Activated CD4-positive, alpha-beta T cell treated with anti-CD3 and anti-CD28 coated beads for 24 hours (primary cell): ENCODE results near the gene SLC24A3.
"Not testable (repeated sequence)": the region's sequence is repeated elsewhere in the genome, so short reads cannot be mapped to it uniquely, and the experiment has no call there.

Experiments used
- DNase-seq, 2 donors: peaks; one replicate each; pipeline ENCODE4 v3.0.0-alpha.2; 2020; ENCODE audit warnings: low read depth in 2 of 2

SLC24A3 gene

DNA sequence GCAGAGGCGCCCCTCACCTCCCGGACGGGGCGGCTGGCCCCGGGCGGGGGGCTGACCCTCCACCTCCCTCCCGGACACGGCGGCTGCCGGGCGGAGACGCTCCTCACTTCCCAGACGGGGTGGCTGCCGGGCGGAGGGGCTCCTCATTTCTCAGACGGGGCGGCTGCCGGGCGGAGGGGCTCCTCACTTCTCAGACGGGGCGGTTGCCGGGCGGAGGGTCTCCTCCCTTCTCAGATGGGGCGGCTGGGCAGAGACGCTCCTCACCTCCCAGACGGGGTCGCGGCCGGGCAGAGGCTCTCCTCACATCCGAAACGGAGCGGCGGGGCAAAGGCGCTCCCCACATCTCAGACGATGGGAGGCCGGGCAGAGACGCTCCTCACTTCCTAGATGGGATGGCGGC lies 466.1 kb downstream of the SLC24A3 start:
- not testable (repeated sequence) for DNase-seq

DNA sequence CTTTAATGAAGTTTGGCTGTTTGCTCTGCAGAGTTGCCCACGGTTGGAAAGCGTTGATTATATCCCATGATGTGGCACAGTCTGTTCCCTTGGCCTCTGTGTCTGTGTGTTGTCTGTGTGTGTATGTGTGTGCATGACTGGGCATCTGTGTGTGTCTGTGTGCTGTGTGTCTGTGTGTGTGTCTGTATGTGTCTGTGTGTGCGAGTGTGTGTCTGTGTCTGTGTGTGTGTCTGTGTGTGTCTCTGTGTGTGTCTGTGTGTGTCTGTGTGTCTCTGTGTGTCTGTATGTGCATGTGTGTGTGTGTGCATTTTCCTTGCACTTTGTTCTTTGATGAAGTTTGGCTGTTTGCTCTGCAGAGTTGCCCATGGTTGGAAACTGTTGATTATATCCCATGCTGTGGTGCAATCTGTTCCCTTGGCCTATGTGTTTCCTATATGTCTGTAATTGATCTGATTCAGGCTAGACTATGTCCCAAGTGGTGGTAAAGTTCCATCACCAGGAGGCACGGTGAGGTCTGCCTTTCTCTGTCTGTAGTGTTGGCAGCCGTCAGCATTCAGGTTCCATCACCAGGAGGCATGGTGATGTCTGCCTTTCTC lies 467.6 kb downstream of the SLC24A3 start:
- no peak for DNase-seq

DNA sequence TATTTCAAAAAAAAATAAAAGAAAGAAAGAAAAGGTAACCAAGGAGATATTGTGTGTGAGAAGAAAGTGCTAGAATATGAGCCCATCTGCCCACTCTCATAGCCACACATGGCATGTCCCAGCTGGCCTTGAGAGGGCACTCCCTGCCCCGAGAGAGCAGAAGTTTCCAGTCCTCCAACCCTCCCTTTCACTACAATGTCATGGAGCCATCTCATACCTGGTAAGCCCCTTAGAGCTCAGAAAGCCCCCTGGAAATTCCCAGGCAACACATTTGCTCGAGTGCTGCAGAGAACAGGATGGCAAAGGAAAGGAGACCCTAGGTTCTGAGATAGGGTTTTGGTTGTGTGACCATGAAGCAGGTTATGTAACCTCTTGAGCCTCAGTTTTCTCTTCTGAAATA lies 469.8 kb downstream of the SLC24A3 start:
- no peak for DNase-seq

DNA sequence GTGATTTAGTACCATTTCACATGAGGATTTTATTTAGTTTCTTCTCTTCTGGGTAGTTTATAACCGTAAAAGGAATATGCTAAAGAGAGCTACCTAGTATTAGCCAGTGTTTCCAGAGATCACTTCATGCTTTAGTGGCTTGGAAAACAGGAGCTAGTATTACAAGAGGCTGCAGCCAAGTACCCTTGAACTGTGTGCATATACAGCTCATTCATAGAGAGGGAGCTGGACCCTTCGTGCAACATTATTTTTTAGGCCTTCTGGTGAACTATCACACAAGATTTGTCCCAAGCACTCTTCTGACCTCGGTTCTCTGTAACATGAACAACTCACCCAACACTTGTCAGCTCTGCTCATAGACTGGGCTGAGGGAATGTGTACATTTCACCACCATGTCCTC lies 470.7 kb downstream of the SLC24A3 start:
- DNase-seq = no peak

DNA sequence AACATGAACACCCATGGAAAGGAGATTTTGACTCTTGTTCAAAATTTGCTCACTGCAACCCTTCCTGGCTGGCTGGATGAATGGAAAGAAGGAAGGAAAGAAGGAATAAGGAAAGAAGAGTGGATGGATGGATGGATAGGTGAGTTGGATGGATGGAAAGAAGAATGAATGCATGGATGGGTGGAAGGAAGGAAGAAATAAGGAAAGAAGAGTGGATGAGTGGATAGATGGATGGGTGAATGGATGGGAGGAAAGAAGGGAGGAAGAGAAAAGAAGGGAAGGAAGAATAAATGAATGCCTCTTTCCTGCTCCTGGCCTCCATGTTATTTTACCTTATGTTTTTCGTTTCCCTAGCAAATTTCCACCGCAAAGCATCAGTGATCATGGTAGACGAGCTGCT lies 471.4 kb downstream of the SLC24A3 start:
- no peak for DNase-seq

DNA sequence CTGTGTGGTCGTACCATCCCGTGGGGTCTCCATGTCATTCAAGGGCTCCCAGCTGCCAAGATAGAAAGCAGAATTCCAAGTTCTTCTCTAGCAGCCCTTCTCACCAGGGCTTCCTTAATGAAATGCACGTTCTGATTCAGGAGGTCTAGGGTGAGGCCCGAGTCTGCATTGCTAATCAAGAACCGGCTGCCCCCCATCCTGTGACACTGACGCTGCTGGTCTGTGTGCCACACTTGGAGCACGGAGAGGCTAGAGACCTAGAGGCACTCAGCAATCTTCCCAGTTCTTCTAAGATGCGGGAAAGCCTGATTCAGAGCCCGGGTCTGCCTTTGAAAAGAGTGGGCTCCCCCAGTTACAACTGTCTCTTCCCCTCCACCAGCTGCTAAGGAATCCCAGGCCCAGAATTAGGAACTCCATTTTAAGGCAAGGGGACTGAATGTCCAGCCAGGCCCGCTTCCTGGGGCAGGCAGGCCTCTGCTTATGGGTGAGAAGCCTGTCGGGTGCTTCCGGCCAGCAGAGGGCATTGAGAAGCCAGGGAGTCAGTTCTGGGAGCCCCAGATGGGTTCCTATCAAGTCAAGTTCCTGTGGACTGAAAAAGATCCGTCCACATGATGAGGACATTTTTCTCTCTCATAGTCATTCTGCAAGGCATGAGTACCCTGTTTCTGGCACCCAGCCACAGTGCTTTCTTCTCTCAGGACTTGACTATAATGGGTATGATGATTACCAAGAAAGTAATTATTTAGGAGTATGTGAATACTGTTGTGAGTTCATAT lies 475.8 kb downstream of the SLC24A3 start:
- no peak for DNase-seq

DNA sequence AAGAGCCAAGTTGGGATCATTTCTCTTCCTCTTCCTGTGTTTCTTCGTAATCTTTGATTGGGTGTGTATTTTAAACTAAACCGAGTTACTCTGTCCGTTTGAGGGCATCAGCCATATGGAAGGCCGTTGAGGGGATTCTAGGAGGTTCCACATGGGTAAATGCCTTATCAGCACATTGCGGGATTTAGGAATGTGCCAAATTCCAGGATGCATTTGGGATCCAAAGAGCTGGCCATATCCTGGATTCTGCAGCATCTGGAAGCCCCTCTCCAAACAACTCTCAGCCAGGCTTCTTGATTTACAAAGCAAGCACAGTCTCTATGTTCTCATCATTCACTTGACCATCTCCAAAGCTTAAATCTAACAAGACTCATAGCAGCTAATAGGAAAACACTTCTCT lies 478.0 kb downstream of the SLC24A3 start:
- no peak for DNase-seq

DNA sequence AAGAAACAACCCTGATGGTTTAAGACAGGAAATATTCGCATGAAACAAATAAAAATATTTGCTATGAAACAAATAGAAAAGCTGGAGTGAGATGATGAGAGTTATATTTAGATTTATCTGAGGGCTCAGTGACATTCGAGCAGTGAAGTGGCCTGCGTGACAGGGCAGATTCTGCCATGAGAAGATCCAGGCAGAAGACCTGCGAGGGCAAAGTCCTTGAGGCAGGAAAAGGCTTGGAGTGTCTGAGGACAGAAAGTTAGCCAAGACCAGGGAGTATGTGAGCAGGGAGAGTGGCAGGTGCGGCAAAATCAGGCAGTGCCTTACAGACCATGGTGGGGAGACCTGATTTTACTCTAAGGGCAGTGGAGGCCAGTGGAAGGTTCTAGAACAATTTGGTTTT lies 478.7 kb downstream of the SLC24A3 start:
- DNase-seq = no peak

DNA sequence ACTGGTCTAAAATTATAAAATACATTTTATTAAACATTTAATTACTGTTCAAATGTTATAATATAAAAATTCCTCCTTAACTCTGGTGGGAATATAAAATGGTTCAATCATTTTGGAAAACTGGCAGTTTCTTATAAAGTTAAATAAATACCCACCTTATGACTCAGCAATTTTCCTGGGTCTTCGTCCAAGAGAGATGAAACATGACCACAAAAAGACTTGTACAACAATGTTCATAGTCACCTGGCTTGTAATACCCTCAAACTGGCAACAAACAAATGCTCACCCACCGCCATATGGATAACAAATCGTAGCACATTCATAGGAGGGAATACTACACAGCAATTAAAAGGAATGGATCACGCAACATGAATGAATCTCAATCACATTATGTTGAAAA lies 479.7 kb downstream of the SLC24A3 start:
- DNase-seq = no peak

DNA sequence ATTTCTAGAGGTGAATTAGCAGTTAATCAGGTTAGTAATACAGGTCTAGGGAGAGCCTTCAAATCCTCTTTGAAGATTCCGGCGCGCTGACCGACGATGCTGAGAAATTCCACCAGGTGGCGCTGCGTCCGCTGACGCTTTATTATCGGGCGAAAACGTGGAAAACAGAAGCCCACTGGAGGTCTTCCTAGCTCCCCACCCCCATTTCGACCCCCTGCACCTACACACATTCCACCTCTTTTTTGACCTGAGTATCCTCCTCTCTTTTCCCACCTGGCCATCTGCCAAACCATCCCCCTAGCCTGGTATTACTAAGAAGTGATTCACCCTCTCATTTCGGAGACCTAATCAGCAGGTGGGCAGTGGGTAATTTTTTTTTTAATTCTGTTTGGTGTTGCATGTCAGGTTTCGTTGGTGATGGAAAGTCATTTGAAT lies 480.3 kb downstream of the SLC24A3 start:
- DNase-seq = peak; percentile 21 to 38

DNA sequence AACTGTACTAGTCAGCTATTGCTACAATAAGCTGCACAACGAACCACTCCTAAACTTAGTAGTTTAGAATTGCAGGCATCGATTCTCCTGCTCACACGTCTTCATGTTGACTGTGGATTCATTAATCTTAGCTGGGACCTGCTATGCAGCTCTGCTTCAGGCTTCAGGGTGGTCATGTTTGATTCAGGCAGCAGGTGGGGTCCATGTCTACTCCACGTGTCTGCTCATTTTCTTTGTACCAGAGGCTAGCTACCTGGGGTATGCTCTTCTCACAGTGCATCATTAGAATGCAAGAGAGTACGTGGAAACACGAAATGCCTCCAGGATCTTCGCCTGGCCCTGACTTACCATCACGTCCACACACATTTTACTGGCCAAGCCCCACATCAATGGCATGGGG lies 481.1 kb downstream of the SLC24A3 start:
- no peak for DNase-seq

DNA sequence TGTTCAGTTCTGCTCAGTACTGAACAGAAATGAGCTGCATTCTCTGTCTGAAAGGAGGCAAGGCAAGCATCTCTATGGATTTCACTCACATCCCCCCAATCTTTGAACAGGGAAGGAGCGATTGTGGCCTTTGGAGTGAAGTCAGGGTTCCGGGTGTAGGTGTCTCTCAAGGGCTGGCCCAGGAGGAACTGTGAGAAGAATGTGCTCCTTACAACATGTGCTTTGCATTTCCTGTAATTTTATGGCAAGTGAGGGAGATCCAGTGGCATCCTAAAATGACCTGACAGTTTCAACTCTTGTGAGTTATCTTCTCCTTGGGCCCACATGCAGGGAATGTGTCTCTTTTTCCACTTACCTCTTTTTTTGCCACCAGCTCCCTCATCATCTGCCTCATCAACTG lies 482.6 kb downstream of the SLC24A3 start:
- no peak for DNase-seq

DNA sequence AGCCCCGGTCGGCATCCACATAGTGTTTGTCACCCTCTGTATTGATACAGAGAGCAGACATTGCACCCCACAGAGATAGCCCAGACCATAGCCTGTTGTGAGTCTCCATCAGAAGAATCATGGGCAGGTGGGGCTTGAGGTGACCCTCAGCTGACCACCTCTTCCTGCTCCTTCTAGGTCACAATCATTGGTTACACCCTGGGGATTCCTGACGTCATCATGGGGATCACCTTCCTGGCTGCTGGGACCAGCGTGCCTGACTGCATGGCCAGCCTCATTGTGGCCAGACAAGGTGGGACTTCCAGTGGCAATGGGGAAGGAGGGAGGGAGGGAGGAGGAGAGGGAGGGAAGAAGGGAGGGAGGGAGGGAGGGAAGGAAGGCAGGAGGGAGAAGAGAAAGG lies 484.2 kb downstream of the SLC24A3 start:
- no peak for DNase-seq

DNA sequence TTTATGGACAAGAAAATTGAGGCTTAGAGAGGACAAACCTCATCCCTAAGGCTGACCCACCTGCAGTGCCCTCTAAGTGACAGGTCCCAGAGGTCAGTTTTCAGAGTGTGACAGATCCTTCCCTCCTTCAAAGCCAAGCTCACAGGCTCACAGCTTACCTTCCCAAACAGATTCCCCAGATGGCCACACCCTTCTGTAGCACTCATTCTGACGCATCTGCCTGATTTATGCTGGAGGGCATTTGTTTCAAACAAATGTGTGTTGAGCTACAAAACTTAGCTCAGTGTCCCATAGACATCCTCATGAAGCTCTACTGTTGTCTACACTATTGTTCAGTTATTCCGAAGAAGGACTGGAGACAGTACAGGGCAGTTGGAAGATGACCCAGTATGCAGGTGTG lies 485.0 kb downstream of the SLC24A3 start:
- no peak for DNase-seq

DNA sequence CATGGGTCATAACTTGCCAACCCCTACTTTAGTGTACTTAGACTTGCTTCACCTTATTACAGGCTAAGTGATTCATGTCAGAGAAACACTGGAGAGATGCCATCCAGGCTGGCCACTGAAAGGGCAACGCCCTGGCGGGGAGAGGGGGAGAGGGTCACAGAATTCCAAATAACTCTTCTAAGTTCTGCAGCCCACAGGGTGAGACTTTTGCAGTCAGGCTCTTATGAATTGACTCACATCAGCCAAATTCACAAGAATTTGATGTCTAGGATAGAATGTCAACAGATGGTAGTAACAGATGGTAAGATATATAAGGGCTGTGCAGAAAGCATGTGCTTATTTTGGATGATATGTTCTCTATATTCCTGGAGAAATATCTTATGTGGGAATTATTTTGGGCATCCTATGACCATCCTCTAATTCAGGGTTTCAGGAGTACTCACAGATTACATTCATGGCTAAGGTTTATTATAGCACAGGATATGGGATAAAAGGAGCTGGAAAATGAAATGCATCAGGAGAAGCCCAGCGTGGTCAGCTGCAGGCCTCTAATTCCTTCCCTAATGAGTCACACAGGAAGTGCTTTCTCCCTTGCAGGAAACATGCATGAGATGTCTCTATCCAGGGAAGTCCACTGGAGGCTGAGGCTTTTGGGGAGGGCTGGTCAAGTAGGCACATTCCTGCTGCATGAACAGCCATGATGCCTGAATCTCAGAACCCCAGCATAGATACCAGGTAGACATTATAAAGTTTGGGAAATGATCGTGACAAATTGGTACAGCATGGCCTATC lies 486.9 kb downstream of the SLC24A3 start:
- no peak for DNase-seq

DNA sequence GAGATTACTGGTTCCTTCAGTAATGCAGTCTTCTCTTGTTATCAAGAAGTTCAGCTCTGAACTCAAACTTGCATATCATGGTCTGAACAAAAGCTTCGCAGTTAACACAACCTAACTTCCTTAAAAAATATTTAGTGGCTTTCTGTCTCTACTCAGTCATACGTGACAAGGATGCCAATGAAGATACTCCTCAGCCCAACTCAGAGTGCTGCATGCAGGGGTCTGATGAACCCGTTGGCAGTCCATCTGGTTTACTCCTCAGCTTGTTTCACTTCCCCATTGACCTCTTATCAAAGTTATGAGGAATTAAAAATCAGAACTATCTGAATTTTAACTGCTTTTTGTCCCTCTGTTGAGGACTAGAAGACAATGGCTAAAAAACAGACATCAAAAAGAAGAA lies 489.0 kb downstream of the SLC24A3 start:
- DNase-seq = no peak

DNA sequence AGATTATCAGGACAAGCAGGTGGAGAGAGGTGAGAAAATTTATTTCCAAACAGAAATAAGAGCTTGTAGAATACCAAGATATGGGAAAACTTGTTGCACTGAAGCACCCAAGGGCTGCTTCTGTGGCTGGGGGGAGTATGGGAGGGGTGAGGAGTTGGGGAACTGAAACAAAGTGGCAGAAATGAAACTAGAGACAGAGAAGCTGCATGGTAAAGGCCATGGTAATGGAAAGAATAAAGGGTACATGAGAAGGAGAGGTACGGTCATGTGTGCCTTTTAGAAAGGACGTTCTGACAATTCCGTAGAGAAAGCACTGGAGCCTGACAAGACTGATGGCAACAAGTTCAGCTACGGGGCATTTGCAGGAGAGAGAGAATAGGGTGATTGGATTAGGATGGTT lies 494.0 kb downstream of the SLC24A3 start:
- no peak for DNase-seq

DNA sequence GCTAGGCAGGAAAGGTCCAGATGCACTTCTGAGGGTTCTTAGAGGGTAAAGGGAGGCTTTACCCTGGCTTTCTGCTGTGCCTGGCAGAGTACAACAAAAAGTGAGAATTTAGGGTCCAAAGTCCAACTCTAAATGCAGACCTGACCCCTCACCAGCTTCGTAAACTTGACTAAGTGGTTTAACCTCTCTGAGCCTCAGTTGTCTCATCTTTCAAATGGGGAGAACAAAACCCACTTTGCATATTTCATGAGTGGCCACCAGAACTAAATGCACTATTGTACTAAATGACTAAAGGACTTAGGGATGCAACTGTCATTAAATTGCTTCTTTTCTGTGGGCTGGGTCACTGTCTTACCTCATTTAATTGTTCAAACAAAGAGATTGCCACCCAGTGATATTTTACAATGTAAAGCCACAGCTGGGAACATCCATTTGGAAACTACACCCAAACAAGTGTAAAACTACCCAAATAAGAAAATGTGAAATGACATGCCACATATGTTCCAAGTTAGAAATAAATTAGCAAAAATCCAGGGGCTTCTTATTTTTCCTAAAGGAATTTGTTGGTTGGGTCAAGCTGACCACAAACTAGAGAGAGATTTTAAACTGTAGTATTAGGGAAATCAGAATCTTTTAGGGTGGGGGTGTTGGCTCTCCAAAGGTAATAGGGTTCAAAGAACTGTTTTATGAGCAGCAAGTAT lies 497.3 kb downstream of the SLC24A3 start:
- no peak for DNase-seq

DNA sequence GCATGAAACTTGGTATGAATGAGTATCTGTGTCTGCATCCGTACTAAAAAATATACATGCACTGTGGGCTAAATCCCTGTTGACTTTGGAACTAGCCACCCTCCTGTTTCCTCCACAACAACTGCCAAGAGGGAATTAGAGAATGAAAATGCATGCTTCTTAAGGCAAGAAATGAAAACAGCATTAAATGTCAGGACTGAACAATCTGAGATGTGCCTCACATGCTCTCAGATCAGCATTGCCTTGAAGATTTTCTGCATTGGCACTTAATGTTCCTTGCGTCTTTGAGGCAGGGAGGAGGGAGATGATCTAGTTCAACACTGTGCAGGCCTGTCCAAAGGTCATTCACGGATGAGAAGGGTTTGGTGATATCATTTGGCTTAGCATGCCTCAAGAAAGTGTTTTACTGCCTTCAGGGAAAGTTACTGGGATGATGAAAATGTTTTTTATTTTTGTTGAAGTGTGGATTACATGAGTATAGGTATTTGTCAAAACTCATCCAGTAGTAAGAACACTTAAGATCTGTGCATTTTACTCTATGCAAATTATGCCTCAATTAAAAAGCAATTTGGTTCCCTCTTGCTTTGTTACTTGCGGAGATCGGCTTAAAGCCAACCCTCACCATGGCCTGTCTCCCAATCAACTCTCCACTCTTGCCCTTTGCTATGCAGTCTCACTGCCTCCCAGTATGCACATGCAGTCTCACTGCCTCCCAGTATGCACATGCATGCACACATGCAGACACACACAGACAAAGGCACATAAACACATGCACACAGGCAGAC lies 498.1 kb downstream of the SLC24A3 start:
- no peak for DNase-seq

DNA sequence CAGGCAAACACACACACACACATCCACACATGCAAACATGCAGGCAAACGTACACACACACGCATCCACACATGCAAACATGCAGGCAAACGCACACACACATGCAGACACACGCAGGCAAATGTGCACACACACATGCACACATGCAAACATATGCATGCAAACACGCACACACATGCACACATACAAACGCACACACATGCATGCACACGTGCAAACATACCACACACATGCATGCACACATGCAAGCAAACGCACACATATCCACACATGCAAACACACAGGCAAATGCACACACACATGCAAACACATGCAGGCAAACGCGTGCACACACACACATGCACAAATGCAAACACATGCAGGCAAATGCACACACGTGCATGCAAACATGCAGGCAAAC lies 498.7 kb downstream of the SLC24A3 start:
- no peak for DNase-seq

DNA sequence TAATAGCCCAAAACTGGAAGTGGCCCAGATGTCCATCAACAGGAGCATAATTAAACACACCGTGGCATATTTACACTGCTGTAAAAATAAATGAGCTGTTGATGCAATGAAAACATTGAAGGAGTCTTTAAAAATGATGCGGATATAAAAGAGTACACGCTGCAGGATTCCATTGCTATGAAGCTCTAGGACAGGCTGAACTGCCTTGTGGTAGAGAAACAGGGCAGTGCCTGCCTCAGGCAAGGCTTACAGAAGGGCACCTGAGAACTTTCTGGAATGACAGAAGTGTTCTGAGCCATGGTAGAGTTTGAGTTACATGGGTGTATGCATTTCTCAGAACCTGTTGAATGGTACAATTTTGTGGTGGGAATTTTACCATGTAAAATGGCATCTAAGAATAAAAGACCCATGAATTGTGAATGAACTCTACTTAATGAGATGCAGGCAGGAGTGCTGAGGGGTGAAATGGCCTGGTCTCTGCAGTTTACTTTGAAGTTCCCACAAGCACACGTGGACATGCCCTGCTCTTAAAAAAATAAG lies 500.3 kb downstream of the SLC24A3 start:
- no peak for DNase-seq
